HG03159 (cell line): ENCODE results near the gene LETMD1.
A peak's percentile ranks its signal among the peaks of the same experiment; 100 is the strongest.

Experiments used
- ATAC-seq: cut with Tn5 transposase; IDR thresholded peaks from one replicate; pipeline ENCODE4 v1.9.1; 2021; ENCODE audit warnings: mild to moderate bottlenecking, moderate library complexity; ENCODE audit not compliant: unreplicated experiment

The LETMD1 gene

GRCh38 chr12:51025836-51026638, 22.1 kb upstream of the LETMD1 start, which contains the start of gene SLC11A2:
Gene SLC11A2, minus strand, starts transcription at chr12:51026384. Its CDS starts 15,656 bp downstream, at chr12:51010728.
- ATAC-seq: peak; percentile 91

GRCh38 chr12:51027342-51027835, 20.7 kb upstream of the LETMD1 start:
- ATAC-seq: no peak

- ATAC-seq: no peak
Observed at GRCh38 chr12:51028126-51028812, 19.9 kb upstream of the LETMD1 start.

- ATAC-seq: no peak
Observed at GRCh38 chr12:51028813-51029150, 19.3 kb upstream of the LETMD1 start.

- ATAC-seq: no peak
Observed at GRCh38 chr12:51033048-51033447, 15.1 kb upstream of the LETMD1 start.

GRCh38 chr12:51033457-51034089, 14.6 kb upstream of the LETMD1 start:
- no peak for ATAC-seq

- ATAC-seq: no peak
Observed at GRCh38 chr12:51036279-51036678, 11.8 kb upstream of the LETMD1 start.

- ATAC-seq: no peak
Observed at GRCh38 chr12:51048661-51049251, 629 bp downstream of the LETMD1 start.

- no peak for ATAC-seq
Observed at GRCh38 chr12:51049525-51049924, 1.4 kb downstream of the LETMD1 start.

- no peak for ATAC-seq
Observed at GRCh38 chr12:51051787-51052186, 3.7 kb downstream of the LETMD1 start.

GRCh38 chr12:51055060-51055459, 6.9 kb downstream of the LETMD1 start:
- ATAC-seq: no peak

- no peak for ATAC-seq
Observed at GRCh38 chr12:51056242-51056641, 8.1 kb downstream of the LETMD1 start.

- ATAC-seq: no peak
Observed at GRCh38 chr12:51059086-51059485, 11.0 kb downstream of the LETMD1 start.

GRCh38 chr12:51062631-51063397, 14.7 kb downstream of the LETMD1 start:
- ATAC-seq: no peak

GRCh38 chr12:51065530-51065929, 17.4 kb downstream of the LETMD1 start:
- ATAC-seq: no peak

GRCh38 chr12:51067229-51067628, 19.1 kb downstream of the LETMD1 start:
- ATAC-seq: no peak

- no peak for ATAC-seq
Observed at GRCh38 chr12:51067771-51068170, 19.6 kb downstream of the LETMD1 start.

- no peak for ATAC-seq
Observed at GRCh38 chr12:51070004-51070403, 21.9 kb downstream of the LETMD1 start.

GRCh38 chr12:51071663-51072062, 23.5 kb downstream of the LETMD1 start:
- ATAC-seq: no peak

- no peak for ATAC-seq
Observed at GRCh38 chr12:51075390-51075789, 27.3 kb downstream of the LETMD1 start.
